Ascending aorta (tissue), 2 donors: Measurements from ENCODE around the gene AMELX. TPM values are rescaled to one million over a fixed set of nuclear protein-coding genes. Genes with fewer than 3 reads are reported as not detected.

ENCODE experiments used
- DNase-seq, 2 donors: peaks; one replicate each; pipeline ENCODE4 v3.0.0-alpha.2; 2019; ENCODE audit warnings: low spot score in 2 of 2
- H3K27ac ChIP-seq, 2 donors: fragments of 200-600 bp; sonication (generic); one replicate each; pipeline ENCODE4 v1.5.1; 2016 to 2017; ENCODE audit warnings: mild to moderate bottlenecking in 1 of 2
- H3K27me3 ChIP-seq: fragments of 200-600 bp; sonication (generic); one replicate; pipeline ENCODE4 v1.5.1; 2017
- H3K36me3 ChIP-seq, 2 donors: fragments of 200-600 bp; sonication (generic); one replicate each; pipeline ENCODE4 v1.5.1; 2016
- H3K4me1 ChIP-seq, 2 donors: fragments of 200-600 bp; sonication (generic); one replicate each; pipeline ENCODE4 v1.5.1; 2016 to 2017; ENCODE audit warnings: mild to moderate bottlenecking in 1 of 2
- H3K4me3 ChIP-seq, 2 donors: fragments of 200-600 bp; sonication (generic); one replicate each; pipeline ENCODE4 v1.5.1; 2016 to 2017; ENCODE audit warnings: mild to moderate bottlenecking in 1 of 2
- H3K9me3 ChIP-seq, 2 donors: fragments of 200-600 bp; sonication (generic); one replicate each; pipeline ENCODE4 v1.5.1; 2016
- CTCF ChIP-seq, 3 experiments: fragments of 200-600 bp in 2 of 3; fragments of 450-650 bp in 1 of 3; sonication (generic) in 2 of 3; IDR thresholded peaks; one replicate each; pipeline ENCODE4 v1.5.1; 2016 to 2019; ENCODE audit warnings: antibody characterized with exemption in 3 of 3, mild to moderate bottlenecking in 1 of 3, moderate library complexity in 1 of 3
- intact Hi-C: fragments of 100-400 bp; cut with DNase I; formaldehyde crosslinking; loops from one replicate; pipeline ENCODE4 v1.15.1; 2023
- total RNA-seq: library from RNA; depleted of rRNA; stranded (reverse); fragments of >200 nt; gene quantifications from one replicate; pipeline ENCODE4 v1.1.0, GENCODE V29; 2016

Gene AMELX
- total RNA-seq, 1 donor from 2014 or later, result not detected

- no peak overlapping the region for H3K4me3 ChIP-seq
- DNase-seq, result no peak
- no peaks in the 10 kb centered on the region for H3K36me3 ChIP-seq
- H3K4me1 ChIP-seq, result peaks cover 0 to 2% of the 10 kb centered on the region in 2 donors
- intact Hi-C loops, result no loop called here
- H3K27ac ChIP-seq, result no peak overlapping the region
- H3K9me3 ChIP-seq, result no peaks in the 10 kb centered on the region
- H3K27me3 ChIP-seq, result no peaks in the 10 kb centered on the region
- no peak for TF ChIP-seq CTCF (IDR thresholded peaks at IDR 0.05)
Measured at GRCh38 chrX:11269006-11269405, 24.2 kb upstream of the AMELX start.

DNA sequence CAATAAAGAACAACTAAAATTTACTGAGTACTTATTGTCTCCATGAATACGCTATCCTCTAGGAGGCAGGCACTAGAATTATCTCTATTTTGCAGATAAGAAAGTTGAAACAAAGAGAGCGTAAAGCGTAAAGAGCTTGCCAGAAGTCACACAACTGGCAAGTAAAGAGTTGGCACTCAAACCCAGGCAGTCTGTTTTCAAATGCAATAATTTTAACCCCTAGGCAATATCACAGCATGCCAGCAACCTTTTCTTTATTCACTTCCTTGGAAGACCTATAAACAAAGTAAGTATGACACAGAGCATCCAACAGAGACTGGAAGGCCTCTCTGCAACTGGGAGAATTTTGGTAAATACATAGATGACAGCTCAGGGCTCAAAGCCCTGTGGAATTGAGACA is 23.2 kb upstream of the AMELX start:
- no peaks in the 10 kb centered on the region for H3K9me3 ChIP-seq
- intact Hi-C loops, result no loop called here

DNA sequence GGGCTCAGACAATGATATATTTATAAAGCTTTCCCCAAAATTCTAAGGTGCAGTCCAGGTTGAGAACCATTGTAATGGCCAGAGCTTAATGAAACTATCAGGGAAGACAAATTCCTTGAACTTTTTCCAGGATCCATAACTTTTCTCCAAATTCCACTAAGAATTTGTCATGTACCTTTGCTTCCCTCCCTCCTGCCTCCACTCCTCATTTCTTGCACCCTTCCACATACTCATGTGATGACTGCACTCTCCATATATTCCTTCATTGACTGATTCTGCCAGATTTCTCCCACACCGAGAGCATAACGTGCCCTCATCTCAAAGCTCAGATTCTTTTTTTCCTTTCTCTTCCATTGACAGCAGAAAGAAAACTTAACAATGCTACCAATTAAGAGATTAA is 20.9 kb upstream of the AMELX start:
- intact Hi-C loops, result no loop called here
- peaks cover 0 to 2% of the 10 kb centered on the region in 2 donors for H3K4me1 ChIP-seq
- no peak overlapping the region for H3K27ac ChIP-seq
- H3K36me3 ChIP-seq, result no peaks in the 10 kb centered on the region
- H3K27me3 ChIP-seq, result no peaks in the 10 kb centered on the region
- DNase-seq, result no peak
- no peaks in the 10 kb centered on the region for H3K9me3 ChIP-seq
- TF ChIP-seq CTCF (IDR thresholded peaks at IDR 0.05), result no peak
- H3K4me3 ChIP-seq, result no peak overlapping the region

More for the DNA sequence above, 23.2 kb upstream of the AMELX start:
- Histone ChIP-seq H3K27me3 (no peaks in the 10 kb centered on the region), H3K4me1 (peaks cover 0 to 2% of the 10 kb centered on the region in 2 donors), H3K27ac (no peak overlapping the region), H3K36me3 (no peaks in the 10 kb centered on the region), H3K4me3 (no peak overlapping the region)
- no peak for TF ChIP-seq CTCF (IDR thresholded peaks at IDR 0.05)
- DNase-seq, result no peak

GRCh38 chrX:11272863-11273262 is 20.4 kb upstream of the AMELX start:
- no peak for TF ChIP-seq CTCF (IDR thresholded peaks at IDR 0.05)
- Histone ChIP-seq H3K27ac (no peak overlapping the region), H3K27me3 (no peaks in the 10 kb centered on the region), H3K9me3 (no peaks in the 10 kb centered on the region), H3K36me3 (no peaks in the 10 kb centered on the region), H3K4me3 (no peak overlapping the region), H3K4me1 (peaks cover 0 to 2% of the 10 kb centered on the region in 2 donors)
- intact Hi-C loops, result no loop called here
- no peak for DNase-seq

- no peak for TF ChIP-seq CTCF (IDR thresholded peaks at IDR 0.05)
- Histone ChIP-seq H3K4me1 (peaks cover 0 to 2% of the 10 kb centered on the region in 2 donors), H3K9me3 (no peaks in the 10 kb centered on the region), H3K36me3 (no peaks in the 10 kb centered on the region), H3K27ac (no peak overlapping the region), H3K27me3 (no peaks in the 10 kb centered on the region), H3K4me3 (no peak overlapping the region)
- intact Hi-C loops, result no loop called here
- no peak for DNase-seq
Measured at GRCh38 chrX:11273544-11273943, 19.7 kb upstream of the AMELX start.

DNA sequence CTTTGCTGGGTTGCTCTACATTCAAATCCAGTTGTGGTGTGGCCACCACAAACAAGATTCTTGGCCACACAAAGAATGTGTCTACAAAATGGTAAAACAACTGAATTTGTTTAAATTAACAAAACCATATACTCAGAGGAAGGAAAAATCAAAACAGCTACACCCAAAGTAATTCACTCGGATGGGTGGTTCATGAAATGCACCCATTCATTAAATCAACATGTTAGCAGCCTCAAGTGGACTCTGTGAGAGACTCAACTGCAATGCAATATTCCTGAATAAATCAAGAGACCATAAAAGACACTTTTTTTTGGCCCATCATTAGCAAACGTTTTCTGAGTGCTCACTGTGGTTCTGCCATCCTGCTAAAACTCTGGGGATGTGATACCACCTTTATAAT is 11.2 kb upstream of the AMELX start:
- H3K36me3 ChIP-seq, result no peaks in the 10 kb centered on the region
- no peak for DNase-seq
- H3K9me3 ChIP-seq, result no peaks in the 10 kb centered on the region
- no peak for TF ChIP-seq CTCF (IDR thresholded peaks at IDR 0.05)
- H3K4me3 ChIP-seq, result no peak overlapping the region
- no peaks in the 10 kb centered on the region for H3K4me1 ChIP-seq
- intact Hi-C loops, result no loop called here
- H3K27ac ChIP-seq, result no peak overlapping the region
- no peaks in the 10 kb centered on the region for H3K27me3 ChIP-seq
